HG03095 (cell line): Measurements from ENCODE around the gene CHD1.
A peak's percentile ranks its signal among the peaks of the same experiment; 100 is the strongest.

Experiments
- ATAC-seq: cut with Tn5 transposase; IDR thresholded peaks from one replicate; pipeline ENCODE4 v1.9.1; 2021; ENCODE audit warnings: moderate library complexity; ENCODE audit not compliant: unreplicated experiment

CHD1 gene

GRCh38 chr5:98905857-98906688, 22.7 kb downstream of the CHD1 start:
- ATAC-seq, result no peak

- no peak for ATAC-seq
These were observed 24.0 kb downstream of the CHD1 start for GRCh38 chr5:98904780-98905179.

GRCh38 chr5:98902733-98903132, 26.1 kb downstream of the CHD1 start:
- ATAC-seq, result no peak

DNA sequence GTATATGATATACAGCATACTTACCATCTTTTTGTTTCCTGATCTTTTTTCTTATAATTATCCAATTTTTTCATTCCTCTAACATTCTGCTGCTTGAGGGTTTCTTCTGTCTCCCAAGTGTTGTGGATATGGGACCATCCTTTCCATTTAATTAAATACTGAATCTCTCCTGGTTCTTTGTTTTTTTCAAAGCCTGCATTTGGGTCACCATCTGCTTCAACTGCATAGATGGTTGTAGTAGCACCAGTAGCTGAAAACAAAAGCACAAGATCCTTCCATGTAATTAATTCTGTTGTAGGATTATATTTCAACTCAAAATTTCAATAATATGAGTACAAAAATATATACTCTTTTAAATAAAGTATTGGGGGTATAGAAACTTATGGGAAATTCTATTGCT, 29.4 kb downstream of the CHD1 start:
- no peak for ATAC-seq

GRCh38 chr5:98898743-98899142, 30.1 kb downstream of the CHD1 start:
- no peak for ATAC-seq

DNA sequence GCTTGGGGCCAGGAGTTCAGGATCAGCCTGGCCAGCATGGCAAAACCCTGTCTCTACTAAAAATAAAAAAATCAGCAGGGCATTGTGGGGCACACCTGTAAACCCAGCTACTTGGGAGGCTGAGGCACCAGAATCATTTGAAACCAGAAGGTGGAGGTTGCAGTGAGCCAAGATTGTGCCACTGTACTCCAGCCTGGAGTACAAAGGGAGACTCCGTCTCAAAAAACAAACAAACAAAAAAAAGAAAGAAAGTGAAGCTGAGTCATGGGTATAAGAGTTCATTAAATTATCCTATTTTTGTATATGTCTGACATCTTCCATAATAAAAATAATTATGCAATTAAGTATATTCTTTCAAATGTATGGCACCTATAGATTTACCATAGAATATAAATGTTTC, 37.2 kb downstream of the CHD1 start:
- ATAC-seq, result no peak

GRCh38 chr5:98880598-98880997, 48.2 kb downstream of the CHD1 start:
- no peak for ATAC-seq

GRCh38 chr5:98880151-98880550, 48.7 kb downstream of the CHD1 start:
- no peak for ATAC-seq

- ATAC-seq, result no peak
These were observed 51.2 kb downstream of the CHD1 start for GRCh38 chr5:98877600-98877999.

- ATAC-seq, result no peak
These were observed 56.1 kb downstream of the CHD1 start for GRCh38 chr5:98872674-98873073.

DNA sequence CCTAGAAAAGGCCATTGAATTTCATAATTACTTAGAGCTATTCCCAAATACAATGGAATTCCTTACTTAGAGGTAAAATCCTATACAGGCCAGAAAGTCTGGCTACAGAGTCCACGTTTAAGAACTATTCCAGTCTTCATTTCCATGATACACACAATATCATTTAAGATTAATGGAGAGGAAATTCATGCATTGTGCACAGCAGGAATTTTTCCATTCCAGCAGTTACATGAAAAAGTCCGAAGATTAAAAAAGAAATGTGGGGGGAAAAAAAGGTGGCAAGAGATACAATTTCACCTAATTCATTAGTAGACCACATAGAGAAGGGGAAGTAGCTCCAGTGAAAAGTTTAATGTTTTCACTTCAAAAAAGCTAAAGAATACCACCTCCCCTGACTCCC, 63.1 kb downstream of the CHD1 start:
- ATAC-seq, result no peak

DNA sequence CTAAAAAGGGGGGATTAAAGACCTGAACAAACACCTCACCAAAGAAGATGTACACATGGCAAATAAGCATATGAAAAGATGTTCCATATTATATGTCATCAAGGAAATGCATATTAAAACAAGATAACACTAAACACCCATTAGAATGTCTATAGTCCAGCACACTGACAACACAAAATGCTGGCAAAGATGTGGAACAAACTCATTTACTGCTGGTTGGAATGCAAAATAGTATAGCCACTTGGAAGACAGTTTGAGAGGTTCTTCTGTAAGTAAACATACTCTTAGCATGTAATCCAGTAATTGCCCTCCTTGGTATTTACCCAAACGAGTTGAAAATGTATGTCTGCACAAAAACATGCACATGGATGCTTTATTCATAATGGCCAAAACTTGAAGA, 81.8 kb downstream of the CHD1 start:
- ATAC-seq, result no peak

DNA sequence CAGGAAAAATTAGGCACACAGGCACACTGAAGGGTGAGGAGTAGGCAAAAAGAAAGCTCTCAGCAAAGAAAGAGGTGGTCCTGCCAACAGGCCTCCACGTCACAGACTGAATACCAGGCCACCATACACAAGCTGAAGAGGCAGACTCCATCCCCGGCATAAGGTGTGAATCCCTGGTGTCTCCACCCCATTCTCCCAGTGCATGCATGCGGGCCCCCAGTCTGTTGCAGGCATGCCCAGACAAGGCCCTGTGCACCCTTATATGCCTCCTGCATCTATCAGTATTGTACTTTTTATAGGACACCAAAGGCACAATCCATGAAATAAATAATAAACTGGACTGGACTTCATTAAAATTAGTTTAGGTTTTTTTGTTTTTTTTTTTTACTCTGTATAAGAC, 82.3 kb downstream of the CHD1 start:
- no peak for ATAC-seq

DNA sequence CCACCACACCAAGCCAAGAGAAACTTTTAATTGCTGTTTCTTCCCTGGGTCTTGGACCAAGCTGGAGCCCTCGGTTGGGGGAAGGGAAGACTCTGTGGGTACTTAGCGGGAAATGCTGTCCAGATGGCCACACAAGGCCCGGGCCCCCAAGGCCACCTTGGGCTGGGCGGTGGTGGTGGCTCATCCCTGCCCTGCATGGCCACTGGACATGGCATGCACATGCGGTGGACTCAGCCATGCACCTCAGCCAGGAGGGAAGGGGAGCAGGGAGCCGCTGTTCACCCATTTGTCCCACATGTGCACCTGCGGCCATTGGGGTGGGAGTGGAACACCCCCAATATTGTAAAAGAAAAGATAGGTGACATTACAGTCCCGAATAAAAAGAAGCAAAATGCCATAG, 82.9 kb downstream of the CHD1 start:
- ATAC-seq, result no peak

DNA sequence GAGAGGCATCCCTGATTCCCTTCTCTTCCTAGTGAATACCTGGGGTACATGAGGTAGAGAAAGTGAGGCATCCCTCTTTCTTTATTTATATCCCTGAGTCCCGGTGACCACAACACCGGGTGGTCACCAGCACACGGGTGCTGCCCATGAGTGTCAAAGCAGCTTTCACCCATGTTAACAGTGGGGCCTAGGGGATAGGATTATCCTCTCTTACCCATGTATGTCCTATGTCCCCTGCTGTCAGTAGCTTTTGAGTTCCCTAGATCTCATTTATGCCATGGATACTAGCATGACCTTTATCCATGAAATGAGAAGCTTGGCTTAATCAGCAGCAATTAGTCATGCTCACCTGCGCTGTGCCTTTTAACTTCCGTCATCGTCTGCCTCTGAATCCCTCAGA, 83.9 kb downstream of the CHD1 start:
- no peak for ATAC-seq

DNA sequence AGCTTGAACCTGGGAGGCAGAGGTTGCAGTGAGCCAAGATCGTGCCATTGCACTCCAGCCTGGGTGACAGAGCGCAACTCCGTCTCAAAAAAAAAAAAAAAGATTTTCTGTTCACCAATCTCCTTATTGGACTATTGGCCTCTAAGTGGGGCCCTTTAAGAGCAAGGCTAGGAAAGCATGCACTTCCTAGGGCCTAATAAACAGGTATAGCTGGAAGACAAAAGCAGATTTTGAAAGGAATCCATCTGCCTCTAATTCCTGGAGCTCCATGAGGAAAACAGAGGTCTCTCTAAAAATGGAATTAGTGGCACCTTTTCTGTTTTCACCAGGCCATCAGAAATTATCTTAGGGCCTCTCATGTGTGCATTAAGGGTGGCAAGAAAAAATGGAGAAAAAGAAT, 85.3 kb downstream of the CHD1 start:
- no peak for ATAC-seq

DNA sequence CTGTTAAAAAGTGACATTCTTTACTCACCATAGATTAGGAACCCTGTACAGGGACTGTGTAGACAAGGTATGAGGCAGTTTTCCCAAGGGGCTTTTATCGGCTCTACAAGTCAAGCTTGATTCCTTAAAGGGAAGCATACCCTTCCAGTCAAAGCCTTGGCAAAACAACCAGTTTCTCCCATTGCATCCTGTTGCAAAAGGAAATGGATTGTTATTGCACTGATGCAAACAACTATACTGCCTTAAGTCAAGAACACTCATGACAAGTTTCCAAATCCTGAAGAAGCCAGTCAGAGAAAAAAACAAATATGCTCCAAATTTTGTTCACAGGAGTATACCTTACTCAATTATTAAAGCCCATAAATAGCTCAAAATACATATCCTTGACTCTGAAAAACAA, 87.9 kb downstream of the CHD1 start:
- no peak for ATAC-seq

DNA sequence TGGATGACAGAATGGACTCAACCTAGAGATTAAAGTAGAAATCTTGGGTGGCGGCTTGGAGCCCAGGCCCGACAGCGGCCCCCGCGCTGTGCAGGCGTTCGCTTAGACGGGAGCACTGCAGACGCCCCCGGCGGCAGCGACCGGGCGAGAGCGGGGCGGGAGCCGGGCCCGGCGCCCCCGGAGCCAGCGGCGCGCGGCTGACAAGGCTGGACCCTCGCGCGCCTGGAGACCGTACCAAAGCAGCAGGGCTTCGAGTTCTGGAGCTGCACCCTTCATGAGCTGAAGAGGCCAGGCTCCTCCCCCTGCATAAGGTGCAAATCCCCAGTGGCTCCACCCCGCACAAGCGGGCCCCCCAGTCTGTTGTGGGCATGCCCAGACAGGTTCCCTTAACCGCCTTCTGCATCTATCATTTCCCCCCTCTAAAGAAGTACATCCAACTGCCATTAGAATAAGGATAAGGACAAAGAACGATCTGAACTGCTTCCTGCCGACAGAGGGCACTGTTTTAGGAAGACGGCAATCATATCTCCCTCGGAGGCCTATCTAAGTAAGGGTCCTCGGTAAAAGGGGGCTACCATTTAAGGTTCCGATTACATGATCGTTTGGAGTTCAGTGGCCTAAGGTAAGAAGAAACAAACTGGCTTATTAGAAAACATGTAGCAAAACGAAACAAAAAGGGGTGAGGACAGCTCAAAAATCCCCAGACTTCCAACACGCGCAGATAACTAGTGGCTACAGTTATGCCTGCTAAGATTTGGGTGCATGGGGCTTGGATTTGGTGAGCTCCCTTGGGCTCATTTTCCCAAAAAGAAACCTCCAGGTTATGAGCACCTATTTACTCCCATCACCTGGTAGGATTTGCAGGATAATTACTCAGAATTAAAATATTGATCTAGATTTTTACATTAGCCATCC, 89.1 kb downstream of the CHD1 start:
- no peak for ATAC-seq

DNA sequence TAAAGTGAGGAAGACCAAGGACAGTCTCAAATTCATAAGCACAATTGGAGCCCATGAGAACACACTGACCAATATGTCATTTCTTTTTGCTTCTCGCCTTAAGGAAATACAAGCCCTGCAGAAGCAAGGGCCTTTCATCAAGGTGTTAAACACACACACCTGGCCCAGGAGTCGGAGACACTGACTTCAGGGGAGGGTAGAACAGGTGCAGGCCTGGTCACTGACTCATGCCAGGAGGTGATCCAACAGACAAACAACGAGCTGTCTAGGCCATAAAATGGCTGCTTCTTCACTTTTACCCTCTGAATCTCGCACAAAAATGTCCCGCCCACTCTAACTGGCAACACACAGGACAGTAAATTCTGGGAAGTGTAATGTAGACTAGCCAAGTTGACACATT, 92.6 kb downstream of the CHD1 start:
- ATAC-seq, result no peak

- ATAC-seq, result no peak
These were observed 101.1 kb downstream of the CHD1 start for GRCh38 chr5:98827588-98828284.

DNA sequence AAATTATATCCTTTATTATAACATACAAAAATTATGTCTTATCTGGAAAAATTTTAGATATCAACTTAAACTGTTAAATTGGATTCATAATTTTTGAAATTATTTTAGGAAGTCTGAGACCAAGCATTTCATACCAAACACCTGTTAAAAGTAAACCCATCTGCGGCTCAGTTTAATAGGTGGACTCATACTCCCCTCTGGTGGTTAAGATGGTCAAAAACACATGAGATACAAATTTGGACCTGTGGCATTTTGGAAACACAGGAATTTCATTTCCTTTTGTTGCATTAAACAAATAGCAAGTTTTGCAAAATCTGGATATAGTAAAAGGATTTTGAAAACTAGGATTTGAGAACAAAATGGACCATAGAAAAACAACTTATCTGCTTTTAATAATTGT, 101.6 kb downstream of the CHD1 start:
- peak; percentile 68 for ATAC-seq
